Chondrocyte (in vitro differentiated cells): ENCODE data around the gene WNT1. TPM values are rescaled to one million over a fixed set of nuclear protein-coding genes. Genes with fewer than 3 reads are reported as not detected.

ENCODE experiments used
- DNase-seq: peaks from one replicate; pipeline ENCODE4 v3.0.0; 2021; ENCODE audit warnings: mixed read lengths, low spot score
- H3K27ac Mint-ChIP-seq: one replicate; pipeline ENCODE4 v1.8.0; 2021; ENCODE audit warnings: mild to moderate bottlenecking, moderate library complexity, mixed read lengths; ENCODE audit not compliant: unreplicated experiment
- H3K27me3 Mint-ChIP-seq: 2 replicates; pipeline ENCODE4 v1.8.0; 2021; ENCODE audit warnings: low read depth, mixed read lengths
- H3K36me3 Mint-ChIP-seq: 2 replicates; pipeline ENCODE4 v1.8.0; 2021; ENCODE audit warnings: low read depth, mixed read lengths
- H3K4me1 Mint-ChIP-seq: 2 replicates; pipeline ENCODE4 v1.8.0; 2021; ENCODE audit warnings: low read depth, mild to moderate bottlenecking, mixed read lengths
- H3K4me3 Mint-ChIP-seq: one replicate; pipeline ENCODE4 v1.8.0; 2021; ENCODE audit warnings: mild to moderate bottlenecking, moderate library complexity, mixed read lengths; ENCODE audit not compliant: unreplicated experiment
- H3K9me3 Mint-ChIP-seq: 2 replicates; pipeline ENCODE4 v1.8.0; 2021; ENCODE audit warnings: low read depth, mixed read lengths
- CTCF ChIP-seq: fragments of 200-600 bp; sonication (generic); IDR thresholded peaks from 2 replicates; pipeline ENCODE4 v1.5.0; 2021; ENCODE audit warnings: antibody characterized with exemption, mild to moderate bottlenecking, moderate library complexity
- total RNA-seq: library from RNA; stranded (reverse); gene quantifications from 3 replicates; pipeline ENCODE4 v1.2.1, GENCODE V29; 2021

Gene WNT1
- total RNA-seq, 1 donor from 2014 or later: not detected

DNA sequence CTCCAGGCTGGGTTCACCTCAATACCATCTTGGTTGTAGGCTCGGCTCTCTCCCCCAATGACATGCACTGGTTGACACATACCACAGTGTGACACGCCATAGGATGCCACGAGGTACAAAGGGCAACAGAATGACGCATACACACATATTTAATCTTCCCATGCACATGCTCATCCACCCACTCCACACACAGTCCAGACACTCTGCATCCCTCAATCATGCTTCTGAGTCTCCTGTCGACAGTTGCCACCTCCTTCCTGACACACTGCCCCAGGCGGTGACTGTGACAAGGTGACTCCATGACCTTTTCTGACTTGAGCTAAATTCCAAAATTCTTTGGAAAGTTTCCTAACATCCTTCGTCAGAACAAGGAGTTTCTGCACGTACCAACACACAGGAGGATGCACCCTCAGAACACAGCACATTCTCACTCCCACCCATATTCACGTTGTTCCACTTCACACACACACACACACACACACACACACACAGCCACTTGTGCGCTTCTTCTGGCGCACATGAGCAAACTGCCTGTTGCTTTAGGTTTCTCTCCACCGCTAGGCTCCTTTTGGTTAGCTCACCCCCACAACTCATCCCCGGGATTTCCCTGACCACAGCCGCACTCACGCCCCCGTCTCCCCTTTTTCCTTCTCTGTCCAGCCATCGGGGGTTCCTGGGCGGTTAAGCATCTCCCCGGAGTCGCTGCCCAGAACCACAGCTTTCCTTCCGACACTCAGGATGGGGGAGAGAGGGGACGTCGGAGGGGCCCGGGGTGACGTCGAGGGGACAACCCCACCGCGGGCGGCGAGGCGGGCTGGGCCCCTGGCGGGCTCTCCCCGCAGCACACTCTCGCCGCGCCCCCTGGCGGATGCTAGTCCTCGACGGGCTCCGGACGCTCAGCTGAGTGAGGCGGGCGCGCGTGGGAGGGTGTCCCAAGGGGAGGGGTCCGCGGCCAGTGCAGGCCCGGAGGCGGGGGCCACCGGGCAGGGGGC, 536 bp upstream of the WNT1 start:
- H3K4me1 Mint-ChIP-seq: peaks cover 46% of the 10 kb centered on the region
- DNase-seq: no peak
- peaks cover 83% of the 10 kb centered on the region for H3K27me3 Mint-ChIP-seq
- H3K4me3 Mint-ChIP-seq: no peak overlapping the region
- no peak overlapping the region for H3K27ac Mint-ChIP-seq
- peaks cover 2% of the 10 kb centered on the region for H3K36me3 Mint-ChIP-seq
- no peaks in the 10 kb centered on the region for H3K9me3 Mint-ChIP-seq
- peak; percentile 86 for TF ChIP-seq CTCF

GRCh38 chr12:48978741-48979601, 849 bp downstream of the WNT1 start:
- TF ChIP-seq CTCF: no peak
- Mint-ChIP-seq H3K9me3 (no peaks in the 10 kb centered on the region), H3K27ac (no peak overlapping the region), H3K36me3 (peaks cover 2% of the 10 kb centered on the region), H3K4me1 (peaks cover 46% of the 10 kb centered on the region), H3K4me3 (peak overlapping the region; percentile 47), H3K27me3 (peaks cover 84% of the 10 kb centered on the region)
- DNase-seq: no peak

GRCh38 chr12:48979602-48980388, 1.7 kb downstream of the WNT1 start:
- Mint-ChIP-seq H3K27ac (no peak overlapping the region), H3K4me1 (peaks cover 47% of the 10 kb centered on the region), H3K9me3 (no peaks in the 10 kb centered on the region), H3K36me3 (peaks cover 2% of the 10 kb centered on the region), H3K27me3 (peaks cover 80% of the 10 kb centered on the region), H3K4me3 (peak overlapping the region; percentile 31)
- TF ChIP-seq CTCF: no peak
- DNase-seq: no peak

GRCh38 chr12:48980389-48980952, 2.3 kb downstream of the WNT1 start:
- no peak for TF ChIP-seq CTCF
- H3K4me3 Mint-ChIP-seq: peak overlapping the region; percentile 38
- no peak overlapping the region for H3K27ac Mint-ChIP-seq
- H3K36me3 Mint-ChIP-seq: peaks cover 2% of the 10 kb centered on the region
- H3K9me3 Mint-ChIP-seq: no peaks in the 10 kb centered on the region
- peaks cover 79% of the 10 kb centered on the region for H3K27me3 Mint-ChIP-seq
- no peak for DNase-seq
- H3K4me1 Mint-ChIP-seq: peaks cover 53% of the 10 kb centered on the region
